ENCODE measurements around the gene CEP95. TPM values are rescaled to one million over a fixed set of nuclear protein-coding genes. Genes with fewer than 3 reads are reported as not detected.

The CEP95 gene
- total RNA-seq, 4 donors from 2014 or later = 18.6 to 52.0 (median 33.2) TPM

- peaks cover 10 to 74% (median 13%) of the 10 kb centered on the region in 3 donors for H3K4me1 ChIP-seq
- ATAC-seq = no peak
- no peak for TF ChIP-seq EP300 (IDR thresholded peaks at IDR 0.05)
- TF ChIP-seq CTCF (IDR thresholded peaks at IDR 0.05) = no peak
- no peak for TF ChIP-seq POLR2AphosphoS5 (IDR thresholded peaks at IDR 0.05)
- no peak for TF ChIP-seq POLR2A (IDR thresholded peaks at IDR 0.05)
- no peak overlapping the region for H3K4me3 ChIP-seq
- 29 to 57% methylated on average over 2 of the region's 2 CpGs for WGBS, 2 donors (ENCODE audit: low coverage in 1 of 2)
- peak overlapping the region in 3 of 4 donors; percentile 14 to 100 (median 94) for H3K27ac ChIP-seq
- H3K9me3 ChIP-seq = no peaks in the 10 kb centered on the region
- H3K36me3 ChIP-seq = peaks cover 31 to 70% of the 10 kb centered on the region in 2 donors
- no peaks in the 10 kb centered on the region for H3K27me3 ChIP-seq
These were observed 4.0 kb upstream of the CEP95 start for GRCh38 chr17:64502809-64503208.

- H3K27me3 ChIP-seq = no peaks in the 10 kb centered on the region
- H3K36me3 ChIP-seq = peaks cover 31 to 64% of the 10 kb centered on the region in 2 donors
- H3K27ac ChIP-seq = peak overlapping the region in 3 of 4 donors; percentile 14 to 100 (median 94)
- peak overlapping the region in 1 of 2 donors; percentile 85 for H3K4me3 ChIP-seq
- no peak for TF ChIP-seq EP300 (IDR thresholded peaks at IDR 0.05)
- no peak for TF ChIP-seq POLR2A (IDR thresholded peaks at IDR 0.05)
- TF ChIP-seq CTCF (IDR thresholded peaks at IDR 0.05) = no peak
- TF ChIP-seq POLR2AphosphoS5 (IDR thresholded peaks at IDR 0.05) = no peak
- no peak for ATAC-seq
- H3K9me3 ChIP-seq = no peaks in the 10 kb centered on the region
- peaks cover 10 to 74% (median 13%) of the 10 kb centered on the region in 3 donors for H3K4me1 ChIP-seq
- 56% methylated on average over 5 of the region's 5 CpGs for WGBS, 2 donors (ENCODE audit: low coverage in 1 of 2)
These were observed 3.4 kb upstream of the CEP95 start for GRCh38 chr17:64503341-64503740.

GRCh38 chr17:64503821-64504768, 2.7 kb upstream of the CEP95 start:
- Histone ChIP-seq H3K27me3 (no peaks in the 10 kb centered on the region), H3K36me3 (peaks cover 31 to 57% of the 10 kb centered on the region in 2 donors), H3K4me3 (peak overlapping the region; percentile 84 to 85), H3K4me1 (peaks cover 10 to 74% (median 16%) of the 10 kb centered on the region in 3 donors), H3K27ac (peak overlapping the region; percentile 94 to 100 (median 98)), H3K9me3 (no peaks in the 10 kb centered on the region)
- no peak for TF ChIP-seq POLR2AphosphoS5 (IDR thresholded peaks at IDR 0.05)
- TF ChIP-seq EP300 (IDR thresholded peaks at IDR 0.05) = no peak
- no peak for TF ChIP-seq CTCF (IDR thresholded peaks at IDR 0.05)
- no peak for TF ChIP-seq POLR2A (IDR thresholded peaks at IDR 0.05)
- no peak for ATAC-seq
- WGBS, 2 donors (ENCODE audit: low coverage in 1 of 2) = 10 to 13% methylated on average over 7 of the region's 7 CpGs

GRCh38 chr17:64504769-64505339, 1.9 kb upstream of the CEP95 start:
- Histone ChIP-seq H3K4me3 (peak overlapping the region; percentile 84 to 85), H3K27ac (peak overlapping the region; percentile 94 to 100 (median 98)), H3K36me3 (peaks cover 29 to 49% of the 10 kb centered on the region in 2 donors), H3K9me3 (no peaks in the 10 kb centered on the region), H3K4me1 (peaks cover 10 to 74% (median 20%) of the 10 kb centered on the region in 3 donors), H3K27me3 (no peaks in the 10 kb centered on the region)
- TF ChIP-seq EP300 (IDR thresholded peaks at IDR 0.05) = no peak
- no peak for TF ChIP-seq POLR2A (IDR thresholded peaks at IDR 0.05)
- TF ChIP-seq POLR2AphosphoS5 (IDR thresholded peaks at IDR 0.05) = peak; percentile 68
- 0 to 1% methylated on average over 11 to 13 of the region's 13 CpGs for WGBS, 2 donors (ENCODE audit: low coverage in 1 of 2)
- ATAC-seq = no peak
